NCI-H748 (cell line): ENCODE results near the gene L2HGDH.
"Not testable (repeated sequence)": the region's sequence is repeated elsewhere in the genome, so short reads cannot be mapped to it uniquely, and the experiment has no call there.

Experiments used
- DNase-seq: peaks from one replicate; lab custom pipeline; 2025; ENCODE audit not compliant: unreplicated experiment; lab: John Stamatoyannopoulos, UW

The L2HGDH gene

GRCh38 chr14:50311972-50312733 lies at the start of gene L2HGDH, which contains the start of gene DMAC2L:
Gene L2HGDH, minus strand, starts transcription at chr14:50312229. Its CDS starts 79 bp downstream, at chr14:50312150.
Gene DMAC2L, plus strand, starts transcription at chr14:50312324. Its CDS starts 9,164 bp downstream, at chr14:50321488.
- DNase-seq: peak; percentile 97

- DNase-seq: no peak
These were observed 48.8 kb upstream of the L2HGDH start for GRCh38 chr14:50360851-50361250.

- no peak for DNase-seq
These were observed 48.1 kb upstream of the L2HGDH start for GRCh38 chr14:50360093-50360492.

- DNase-seq: no peak
These were observed 47.6 kb upstream of the L2HGDH start for GRCh38 chr14:50359631-50360030.

- no peak for DNase-seq
These were observed 45.8 kb upstream of the L2HGDH start for GRCh38 chr14:50357753-50358395.

- DNase-seq: no peak
These were observed 45.1 kb upstream of the L2HGDH start for GRCh38 chr14:50357124-50357523.

GRCh38 chr14:50356283-50356682 lies 44.3 kb upstream of the L2HGDH start:
- not testable (repeated sequence) for DNase-seq

GRCh38 chr14:50355692-50356091 lies 43.7 kb upstream of the L2HGDH start:
- DNase-seq: no peak

- DNase-seq: no peak
These were observed 42.5 kb upstream of the L2HGDH start for GRCh38 chr14:50354527-50354926.

GRCh38 chr14:50353126-50353525 lies 41.1 kb upstream of the L2HGDH start:
- DNase-seq: no peak

GRCh38 chr14:50352584-50352983 lies 40.6 kb upstream of the L2HGDH start:
- DNase-seq: no peak

- DNase-seq: no peak
These were observed 38.9 kb upstream of the L2HGDH start for GRCh38 chr14:50350975-50351374.

GRCh38 chr14:50348933-50349332 lies 36.9 kb upstream of the L2HGDH start:
- DNase-seq: no peak

GRCh38 chr14:50347521-50347920 lies 35.5 kb upstream of the L2HGDH start:
- no peak for DNase-seq

- no peak for DNase-seq
These were observed 33.9 kb upstream of the L2HGDH start for GRCh38 chr14:50345846-50346422.

GRCh38 chr14:50344876-50345563 lies 33.0 kb upstream of the L2HGDH start:
- no peak for DNase-seq

GRCh38 chr14:50344116-50344775 lies 32.2 kb upstream of the L2HGDH start:
- DNase-seq: no peak

GRCh38 chr14:50343434-50343833 lies 31.4 kb upstream of the L2HGDH start:
- no peak for DNase-seq

GRCh38 chr14:50342221-50343078 lies 30.4 kb upstream of the L2HGDH start:
- peak; percentile 19 for DNase-seq

GRCh38 chr14:50340963-50341362 lies 28.9 kb upstream of the L2HGDH start:
- no peak for DNase-seq
